Neural progenitor cell (in vitro differentiated cells): ENCODE measurements around the gene ARL15. TPM values are rescaled to one million over a fixed set of nuclear protein-coding genes. Genes with fewer than 3 reads are reported as not detected.

Experiments
- DNase-seq: peaks from one replicate; pipeline ENCODE4 v3.0.0-alpha.2; 2016; ENCODE audit warnings: low spot score
- H2AFZ ChIP-seq: fragments of 200-600 bp; sonication (generic); replicated peaks from 2 replicates; pipeline ENCODE4 v1.6.1; 2016; ENCODE audit warnings: antibody characterized with exemption
- H3F3A ChIP-seq: fragments of 200-600 bp; sonication (generic); 2 replicates; pipeline ENCODE4 v1.6.1; 2016; ENCODE audit warnings: antibody characterized with exemption, low read depth
- H3K27ac ChIP-seq: fragments of 200-600 bp; sonication (generic); 2 replicates; pipeline ENCODE4 v1.5.1; 2016; ENCODE audit warnings: mild to moderate bottlenecking
- H3K27me3 ChIP-seq: fragments of 200-600 bp; sonication (generic); 2 replicates; pipeline ENCODE4 v1.6.1; 2016; ENCODE audit warnings: mild to moderate bottlenecking, moderate library complexity
- H3K36me3 ChIP-seq: fragments of 200-600 bp; sonication (generic); 2 replicates; pipeline ENCODE4 v1.5.1; 2016
- H3K4me1 ChIP-seq: fragments of 200-600 bp; sonication (generic); 2 replicates; pipeline ENCODE4 v1.6.1; 2016; ENCODE audit warnings: mixed run types
- H3K4me2 ChIP-seq: fragments of 200-600 bp; sonication (generic); 2 replicates; pipeline ENCODE4 v1.6.1; 2016
- H3K4me3 ChIP-seq: fragments of 200-600 bp; sonication (generic); 2 replicates; pipeline ENCODE4 v1.5.1; 2016
- H3K79me2 ChIP-seq: fragments of 200-600 bp; sonication (generic); 2 replicates; pipeline ENCODE4 v1.6.1; 2016; ENCODE audit warnings: low read depth
- H3K9ac ChIP-seq: fragments of 200-600 bp; sonication (generic); 2 replicates; pipeline ENCODE4 v1.6.1; 2016
- H3K9me3 ChIP-seq: fragments of 200-600 bp; sonication (generic); 2 replicates; pipeline ENCODE4 v1.5.1; 2016; ENCODE audit warnings: low read depth
- H4K20me1 ChIP-seq: fragments of 200-600 bp; sonication (generic); 2 replicates; pipeline ENCODE4 v1.6.1; 2016; ENCODE audit warnings: low read depth
- H3K27ac Mint-ChIP-seq: 3 replicates; pipeline ENCODE4 v1.8.0; 2021; ENCODE audit warnings: mixed read lengths
- H3K27me3 Mint-ChIP-seq: 2 replicates; pipeline ENCODE4 v1.8.0; 2022; ENCODE audit warnings: low read depth, mild to moderate bottlenecking, inconsistent platforms, moderate library complexity, mixed read lengths; ENCODE audit not compliant: insufficient read depth
- H3K36me3 Mint-ChIP-seq: 3 replicates; pipeline ENCODE4 v1.8.0; 2021; ENCODE audit warnings: mixed read lengths
- H3K4me1 Mint-ChIP-seq: 3 replicates; pipeline ENCODE4 v1.8.0; 2021; ENCODE audit warnings: mixed read lengths
- H3K4me3 Mint-ChIP-seq: 3 replicates; pipeline ENCODE4 v1.8.0; 2021; ENCODE audit warnings: mild to moderate bottlenecking, moderate library complexity, mixed read lengths
- H3K9me3 Mint-ChIP-seq: 3 replicates; pipeline ENCODE4 v1.8.0; 2020; ENCODE audit warnings: mixed read lengths
- CTCF ChIP-seq: fragments of 200-600 bp; sonication (generic); IDR thresholded peaks from 2 replicates; pipeline ENCODE4 v1.5.1; 2017; ENCODE audit warnings: antibody characterized with exemption, mild to moderate bottlenecking
- EZH2 ChIP-seq: fragments of 200-600 bp; sonication (generic); IDR thresholded peaks from 2 replicates; pipeline ENCODE4 v1.6.1; 2017; ENCODE audit warnings: antibody characterized with exemption, mild to moderate bottlenecking, moderate library complexity
- EZH2phosphoT487 ChIP-seq: fragments of 200-600 bp; sonication (generic); IDR thresholded peaks from 2 replicates; pipeline ENCODE4 v1.6.1; 2017; ENCODE audit warnings: antibody characterized with exemption
- total RNA-seq: library from RNA; depleted of rRNA; stranded (reverse); fragments of >200 nt; gene quantifications from 2 replicates; pipeline ENCODE4 v1.2.3, GENCODE V29; 2015; ENCODE audit warnings: low replicate concordance

ARL15 gene
- total RNA-seq, 1 donor from 2014 or later = 39.1 TPM

GRCh38 chr5:53892224-53892623 lies 418.1 kb downstream of the ARL15 start:
- H3K36me3 Mint-ChIP-seq = no peaks in the 10 kb centered on the region
- Histone ChIP-seq H3K36me3 (no peaks in the 10 kb centered on the region), H3K9ac (no peak overlapping the region), H3K27ac (no peak overlapping the region), H3K4me3 (no peak overlapping the region), H3K27me3 (no peaks in the 10 kb centered on the region), H4K20me1 (no peaks in the 10 kb centered on the region), H3K9me3 (no peaks in the 10 kb centered on the region), H3K4me2 (no peak overlapping the region), H3K4me1 (no peaks in the 10 kb centered on the region), H3K79me2 (no peaks in the 10 kb centered on the region), H3F3A (no peaks in the 10 kb centered on the region), H2AFZ (no peak overlapping the region)
- TF ChIP-seq EZH2phosphoT487 (no peak), EZH2 (no peak), CTCF (no peak)
- H3K4me3 Mint-ChIP-seq = no peak overlapping the region
- no peak overlapping the region for H3K27ac Mint-ChIP-seq
- H3K9me3 Mint-ChIP-seq = no peaks in the 10 kb centered on the region
- H3K4me1 Mint-ChIP-seq = peaks cover 3% of the 10 kb centered on the region
- DNase-seq = no peak
- H3K27me3 Mint-ChIP-seq = peaks cover 2% of the 10 kb centered on the region

GRCh38 chr5:53891159-53891558 lies 419.2 kb downstream of the ARL15 start:
- H3K36me3 ChIP-seq = no peaks in the 10 kb centered on the region
- Mint-ChIP-seq H3K27ac (no peak overlapping the region), H3K27me3 (peaks cover 2% of the 10 kb centered on the region), H3K4me3 (no peak overlapping the region), H3K36me3 (no peaks in the 10 kb centered on the region), H3K9me3 (no peaks in the 10 kb centered on the region), H3K4me1 (peaks cover 3% of the 10 kb centered on the region)
- no peaks in the 10 kb centered on the region for H4K20me1 ChIP-seq
- H2AFZ ChIP-seq = no peak overlapping the region
- no peaks in the 10 kb centered on the region for H3K9me3 ChIP-seq
- H3F3A ChIP-seq = no peaks in the 10 kb centered on the region
- no peak for DNase-seq
- no peaks in the 10 kb centered on the region for H3K27me3 ChIP-seq
- no peak overlapping the region for H3K27ac ChIP-seq
- H3K9ac ChIP-seq = no peak overlapping the region
- TF ChIP-seq EZH2phosphoT487 = no peak
- TF ChIP-seq EZH2 = no peak
- TF ChIP-seq CTCF = no peak
- H3K79me2 ChIP-seq = no peaks in the 10 kb centered on the region
- no peaks in the 10 kb centered on the region for H3K4me1 ChIP-seq
- no peak overlapping the region for H3K4me2 ChIP-seq
- H3K4me3 ChIP-seq = no peak overlapping the region

- Histone ChIP-seq H2AFZ (no peak overlapping the region), H3K27me3 (no peaks in the 10 kb centered on the region), H3K36me3 (no peaks in the 10 kb centered on the region), H3K9me3 (no peaks in the 10 kb centered on the region), H3K9ac (no peak overlapping the region), H3K4me1 (no peaks in the 10 kb centered on the region), H4K20me1 (no peaks in the 10 kb centered on the region), H3F3A (no peaks in the 10 kb centered on the region), H3K79me2 (no peaks in the 10 kb centered on the region), H3K4me3 (no peak overlapping the region), H3K4me2 (no peak overlapping the region), H3K27ac (no peak overlapping the region)
- no peak overlapping the region for H3K27ac Mint-ChIP-seq
- peaks cover 3% of the 10 kb centered on the region for H3K4me1 Mint-ChIP-seq
- peaks cover 2% of the 10 kb centered on the region for H3K27me3 Mint-ChIP-seq
- DNase-seq = no peak
- no peaks in the 10 kb centered on the region for H3K9me3 Mint-ChIP-seq
- no peak overlapping the region for H3K4me3 Mint-ChIP-seq
- TF ChIP-seq CTCF (no peak), EZH2phosphoT487 (no peak), EZH2 (no peak)
- H3K36me3 Mint-ChIP-seq = no peaks in the 10 kb centered on the region
These were observed 419.9 kb downstream of the ARL15 start for GRCh38 chr5:53890490-53890889.
